Measurements from ENCODE around the gene NR6A1.

NR6A1 gene

DNA sequence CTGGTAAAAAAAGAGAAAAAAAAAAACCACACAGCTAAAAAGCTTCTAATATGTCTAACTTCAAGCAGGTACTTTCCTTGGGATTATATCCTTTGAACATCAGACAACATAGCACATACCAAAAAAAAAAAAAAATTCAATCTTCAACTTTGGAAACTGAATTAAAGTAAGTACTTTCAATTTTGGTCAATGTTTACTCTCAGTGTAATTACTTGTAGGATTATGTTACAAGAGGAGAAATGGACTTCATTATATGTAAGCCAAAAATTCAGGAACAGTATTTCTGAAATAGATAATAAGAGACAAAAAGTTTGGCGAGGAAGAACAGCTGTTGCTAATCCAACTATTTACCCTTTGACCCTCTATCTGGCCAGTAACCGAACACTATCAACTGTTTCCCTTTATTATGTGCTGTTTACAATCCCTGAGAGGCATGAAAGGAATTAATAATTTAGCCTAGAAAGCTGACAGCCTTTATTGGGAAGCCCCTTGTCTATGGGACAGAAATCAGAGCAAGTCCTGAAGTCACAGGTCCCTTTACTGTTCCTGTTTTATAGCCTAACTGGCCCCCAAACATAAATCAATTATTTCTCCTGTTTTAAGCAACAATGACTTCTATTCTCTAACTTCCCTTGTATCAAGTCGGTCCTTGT, 46.6 kb downstream of the NR6A1 start:
- POLR2A ChIA-PET: no interaction called here
- H3K27ac ChIP-seq (ENCODE audit: extremely low read depth, low read depth, low read length): no peak overlapping the region
- TF ChIP-seq, protein P1, sequence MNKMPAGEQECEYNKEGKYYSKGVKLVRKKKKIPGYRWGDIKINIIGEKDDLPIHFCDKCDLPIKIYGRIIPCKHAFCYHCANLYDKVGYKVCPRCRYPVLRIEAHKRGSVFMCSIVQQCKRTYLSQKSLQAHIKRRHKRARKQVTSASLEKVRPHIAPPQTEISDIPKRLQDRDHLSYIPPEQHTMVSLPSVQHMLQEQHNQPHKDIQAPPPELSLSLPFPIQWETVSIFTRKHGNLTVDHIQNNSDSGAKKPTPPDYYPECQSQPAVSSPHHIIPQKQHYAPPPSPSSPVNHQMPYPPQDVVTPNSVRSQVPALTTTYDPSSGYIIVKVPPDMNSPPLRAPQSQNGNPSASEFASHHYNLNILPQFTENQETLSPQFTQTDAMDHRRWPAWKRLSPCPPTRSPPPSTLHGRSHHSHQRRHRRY (tag by site-specific recombination; IDR thresholded peaks at IDR 0.05): no peak
- TF ChIP-seq ZBTB48 (tag by site-specific recombination; IDR thresholded peaks at IDR 0.05) (no peak), WT1 (tag by site-specific recombination; IDR thresholded peaks at IDR 0.05) (0 out of 2 replicates have a peak, but pooled peaks have one; percentile 16), ZNF23 (tag by site-specific recombination; IDR thresholded peaks at IDR 0.05; ENCODE audit: borderline replicate concordance) (no peak), ZNF48 (tag by site-specific recombination; IDR thresholded peaks at IDR 0.05) (no peak), ZNF677 (tag by site-specific recombination; IDR thresholded peaks at IDR 0.05) (no peak), ZNF341 (tag by site-specific recombination; IDR thresholded peaks at IDR 0.05; ENCODE audit: low read depth) (no peak), TCF7L2 (IDR thresholded peaks at IDR 0.05; ENCODE audit: borderline replicate concordance, low read depth, low read length) (no peak), ZNF350 (tag by site-specific recombination; IDR thresholded peaks at IDR 0.05) (no peak), ZNF670 (tag by site-specific recombination; IDR thresholded peaks at IDR 0.05; ENCODE audit: low read depth) (no peak), KLF10 (tag by site-specific recombination; IDR thresholded peaks at IDR 0.05) (no peak), OSR2 (tag by site-specific recombination; IDR thresholded peaks at IDR 0.05) (peak; percentile 44; the same call in 1 of the 2 replicates), ZNF529 (tag by site-specific recombination; IDR thresholded peaks at IDR 0.05; ENCODE audit: insufficient replicate concordance) (no peak), BCL11B (tag by site-specific recombination; IDR thresholded peaks at IDR 0.05; ENCODE audit: low read depth) (no peak), ZNF777 (tag by site-specific recombination; IDR thresholded peaks at IDR 0.05; ENCODE audit: borderline replicate concordance) (no peak), ZNF791 (tag by site-specific recombination; IDR thresholded peaks at IDR 0.05) (no peak), ZNF558 (tag by site-specific recombination; IDR thresholded peaks at IDR 0.05) (no peak), ZNF610 (tag by site-specific recombination; IDR thresholded peaks at IDR 0.05; ENCODE audit: borderline replicate concordance) (no peak), ZNF629 (tag by site-specific recombination; IDR thresholded peaks at IDR 0.05) (0 out of 2 replicates have a peak, but pooled peaks have one; percentile 25), KLF1 (tag by site-specific recombination; IDR thresholded peaks at IDR 0.05) (no peak), ZNF174 (tag by site-specific recombination; IDR thresholded peaks at IDR 0.05) (no peak)
- TF ChIP-seq, protein P2, sequence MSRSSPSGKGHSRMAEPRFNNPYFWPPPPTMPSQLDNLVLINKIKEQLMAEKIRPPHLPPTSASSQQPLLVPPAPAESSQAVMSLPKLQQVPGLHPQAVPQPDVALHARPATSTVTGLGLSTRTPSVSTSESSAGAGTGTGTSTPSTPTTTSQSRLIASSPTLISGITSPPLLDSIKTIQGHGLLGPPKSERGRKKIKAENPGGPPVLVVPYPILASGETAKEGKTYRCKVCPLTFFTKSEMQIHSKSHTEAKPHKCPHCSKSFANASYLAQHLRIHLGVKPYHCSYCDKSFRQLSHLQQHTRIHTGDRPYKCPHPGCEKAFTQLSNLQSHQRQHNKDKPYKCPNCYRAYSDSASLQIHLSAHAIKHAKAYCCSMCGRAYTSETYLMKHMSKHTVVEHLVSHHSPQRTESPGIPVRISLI (tag by site-specific recombination; IDR thresholded peaks at IDR 0.05): 0 out of 2 replicates have a peak, but pooled peaks have one; percentile 31
- TF ChIP-seq, protein P3, sequence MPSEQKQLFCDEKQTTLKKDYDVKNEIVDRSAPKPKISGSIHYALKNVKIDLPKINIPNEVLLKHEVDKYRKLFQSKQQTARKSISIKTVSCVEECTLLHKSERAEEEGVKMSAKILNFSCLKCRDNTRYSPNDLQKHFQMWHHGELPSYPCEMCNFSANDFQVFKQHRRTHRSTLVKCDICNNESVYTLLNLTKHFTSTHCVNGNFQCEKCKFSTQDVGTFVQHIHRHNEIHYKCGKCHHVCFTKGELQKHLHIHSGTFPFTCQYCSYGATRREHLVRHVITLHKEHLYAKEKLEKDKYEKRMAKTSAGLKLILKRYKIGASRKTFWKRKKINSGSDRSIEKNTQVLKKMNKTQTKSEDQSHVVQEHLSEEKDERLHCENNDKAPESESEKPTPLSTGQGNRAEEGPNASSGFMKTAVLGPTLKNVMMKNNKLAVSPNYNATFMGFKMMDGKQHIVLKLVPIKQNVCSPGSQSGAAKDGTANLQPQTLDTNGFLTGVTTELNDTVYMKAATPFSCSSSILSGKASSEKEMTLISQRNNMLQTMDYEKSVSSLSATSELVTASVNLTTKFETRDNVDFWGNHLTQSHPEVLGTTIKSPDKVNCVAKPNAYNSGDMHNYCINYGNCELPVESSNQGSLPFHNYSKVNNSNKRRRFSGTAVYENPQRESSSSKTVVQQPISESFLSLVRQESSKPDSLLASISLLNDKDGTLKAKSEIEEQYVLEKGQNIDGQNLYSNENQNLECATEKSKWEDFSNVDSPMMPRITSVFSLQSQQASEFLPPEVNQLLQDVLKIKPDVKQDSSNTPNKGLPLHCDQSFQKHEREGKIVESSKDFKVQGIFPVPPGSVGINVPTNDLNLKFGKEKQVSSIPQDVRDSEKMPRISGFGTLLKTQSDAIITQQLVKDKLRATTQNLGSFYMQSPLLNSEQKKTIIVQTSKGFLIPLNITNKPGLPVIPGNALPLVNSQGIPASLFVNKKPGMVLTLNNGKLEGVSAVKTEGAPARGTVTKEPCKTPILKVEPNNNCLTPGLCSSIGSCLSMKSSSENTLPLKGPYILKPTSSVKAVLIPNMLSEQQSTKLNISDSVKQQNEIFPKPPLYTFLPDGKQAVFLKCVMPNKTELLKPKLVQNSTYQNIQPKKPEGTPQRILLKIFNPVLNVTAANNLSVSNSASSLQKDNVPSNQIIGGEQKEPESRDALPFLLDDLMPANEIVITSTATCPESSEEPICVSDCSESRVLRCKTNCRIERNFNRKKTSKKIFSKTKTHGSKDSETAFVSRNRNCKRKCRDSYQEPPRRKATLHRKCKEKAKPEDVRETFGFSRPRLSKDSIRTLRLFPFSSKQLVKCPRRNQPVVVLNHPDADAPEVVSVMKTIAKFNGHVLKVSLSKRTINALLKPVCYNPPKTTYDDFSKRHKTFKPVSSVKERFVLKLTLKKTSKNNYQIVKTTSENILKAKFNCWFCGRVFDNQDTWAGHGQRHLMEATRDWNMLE (tag by site-specific recombination; conservative IDR thresholded peaks at IDR 0.05; ENCODE audit: low read depth): no peak
- TF ChIP-seq, protein P4, sequence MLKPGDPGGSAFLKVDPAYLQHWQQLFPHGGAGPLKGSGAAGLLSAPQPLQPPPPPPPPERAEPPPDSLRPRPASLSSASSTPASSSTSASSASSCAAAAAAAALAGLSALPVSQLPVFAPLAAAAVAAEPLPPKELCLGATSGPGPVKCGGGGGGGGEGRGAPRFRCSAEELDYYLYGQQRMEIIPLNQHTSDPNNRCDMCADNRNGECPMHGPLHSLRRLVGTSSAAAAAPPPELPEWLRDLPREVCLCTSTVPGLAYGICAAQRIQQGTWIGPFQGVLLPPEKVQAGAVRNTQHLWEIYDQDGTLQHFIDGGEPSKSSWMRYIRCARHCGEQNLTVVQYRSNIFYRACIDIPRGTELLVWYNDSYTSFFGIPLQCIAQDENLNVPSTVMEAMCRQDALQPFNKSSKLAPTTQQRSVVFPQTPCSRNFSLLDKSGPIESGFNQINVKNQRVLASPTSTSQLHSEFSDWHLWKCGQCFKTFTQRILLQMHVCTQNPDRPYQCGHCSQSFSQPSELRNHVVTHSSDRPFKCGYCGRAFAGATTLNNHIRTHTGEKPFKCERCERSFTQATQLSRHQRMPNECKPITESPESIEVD (tag by site-specific recombination; IDR thresholded peaks at IDR 0.05): peak; percentile 84
- TF ChIP-seq, protein P5, sequence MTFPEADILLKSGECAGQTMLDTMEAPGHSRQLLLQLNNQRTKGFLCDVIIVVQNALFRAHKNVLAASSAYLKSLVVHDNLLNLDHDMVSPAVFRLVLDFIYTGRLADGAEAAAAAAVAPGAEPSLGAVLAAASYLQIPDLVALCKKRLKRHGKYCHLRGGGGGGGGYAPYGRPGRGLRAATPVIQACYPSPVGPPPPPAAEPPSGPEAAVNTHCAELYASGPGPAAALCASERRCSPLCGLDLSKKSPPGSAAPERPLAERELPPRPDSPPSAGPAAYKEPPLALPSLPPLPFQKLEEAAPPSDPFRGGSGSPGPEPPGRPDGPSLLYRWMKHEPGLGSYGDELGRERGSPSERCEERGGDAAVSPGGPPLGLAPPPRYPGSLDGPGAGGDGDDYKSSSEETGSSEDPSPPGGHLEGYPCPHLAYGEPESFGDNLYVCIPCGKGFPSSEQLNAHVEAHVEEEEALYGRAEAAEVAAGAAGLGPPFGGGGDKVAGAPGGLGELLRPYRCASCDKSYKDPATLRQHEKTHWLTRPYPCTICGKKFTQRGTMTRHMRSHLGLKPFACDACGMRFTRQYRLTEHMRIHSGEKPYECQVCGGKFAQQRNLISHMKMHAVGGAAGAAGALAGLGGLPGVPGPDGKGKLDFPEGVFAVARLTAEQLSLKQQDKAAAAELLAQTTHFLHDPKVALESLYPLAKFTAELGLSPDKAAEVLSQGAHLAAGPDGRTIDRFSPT (tag by site-specific recombination; IDR thresholded peaks at IDR 0.05): no peak

More for the DNA sequence above, 46.6 kb downstream of the NR6A1 start:
- H3K4me3 ChIP-seq (ENCODE audit: low read depth, low read length): no peak overlapping the region
- no peaks in the 10 kb centered on the region for H3K36me3 ChIP-seq (ENCODE audit: control insufficient read depth in 2 of 2, insufficient read depth in 1 of 2, low read length in 2 of 2)
- CTCF ChIA-PET: interaction anchor here (0.6 to 3.9 kb wide), 10 partner anchors 12 to 405 kb away, joined by 3 to 28 read pairs (median 5); partner anchors contain the start of gene WDR38
- peaks cover 19% of the 10 kb centered on the region for H3K4me1 ChIP-seq (ENCODE audit: control insufficient read depth, insufficient read depth, low read length)
- H3K9me3 ChIP-seq (ENCODE audit: control insufficient read depth, insufficient read depth, low read depth, low read length): no peaks in the 10 kb centered on the region

All from HEK293 (cell line).